Fibroblast of peridontal ligament (primary cell): ENCODE data around the gene KRTAP16-1.
"Not testable (repeated sequence)": the region's sequence is repeated elsewhere in the genome, so short reads cannot be mapped to it uniquely, and the experiment has no call there.

Experiments
- DNase-seq: peaks from one replicate; pipeline ENCODE4 v3.0.0-alpha.2; 2010; ENCODE audit errors: extremely low read depth

KRTAP16-1 gene, protein sequence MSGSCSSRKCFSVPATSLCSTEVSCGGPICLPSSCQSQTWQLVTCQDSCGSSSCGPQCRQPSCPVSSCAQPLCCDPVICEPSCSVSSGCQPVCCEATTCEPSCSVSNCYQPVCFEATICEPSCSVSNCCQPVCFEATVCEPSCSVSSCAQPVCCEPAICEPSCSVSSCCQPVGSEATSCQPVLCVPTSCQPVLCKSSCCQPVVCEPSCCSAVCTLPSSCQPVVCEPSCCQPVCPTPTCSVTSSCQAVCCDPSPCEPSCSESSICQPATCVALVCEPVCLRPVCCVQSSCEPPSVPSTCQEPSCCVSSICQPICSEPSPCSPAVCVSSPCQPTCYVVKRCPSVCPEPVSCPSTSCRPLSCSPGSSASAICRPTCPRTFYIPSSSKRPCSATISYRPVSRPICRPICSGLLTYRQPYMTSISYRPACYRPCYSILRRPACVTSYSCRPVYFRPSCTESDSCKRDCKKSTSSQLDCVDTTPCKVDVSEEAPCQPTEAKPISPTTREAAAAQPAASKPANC

DNA sequence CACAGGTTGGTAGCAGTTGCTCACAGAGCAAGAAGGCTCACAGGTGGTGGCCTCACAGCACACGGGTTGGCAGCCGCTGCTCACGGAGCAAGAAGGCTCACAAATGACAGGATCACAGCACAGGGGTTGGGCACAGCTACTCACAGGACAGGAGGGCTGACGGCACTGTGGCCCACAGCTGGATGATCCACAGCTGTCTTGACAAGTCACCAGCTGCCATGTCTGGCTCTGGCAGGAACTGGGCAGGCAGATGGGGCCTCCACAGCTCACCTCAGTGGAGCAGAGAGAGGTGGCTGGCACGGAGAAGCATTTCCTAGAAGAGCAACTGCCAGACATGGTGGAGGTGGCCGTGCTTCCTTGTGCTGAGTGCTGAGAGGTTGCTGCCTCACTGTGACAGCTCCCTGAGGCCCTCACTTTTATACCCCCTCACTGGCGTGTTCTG is at the start of gene KRTAP16-1:
TSS of gene KRTAP16-1 (minus strand) at position 392 of the 442 bp plus-strand sequence. CDS start at position 336, 56 bp downstream.
- DNase-seq = no peak

DNA sequence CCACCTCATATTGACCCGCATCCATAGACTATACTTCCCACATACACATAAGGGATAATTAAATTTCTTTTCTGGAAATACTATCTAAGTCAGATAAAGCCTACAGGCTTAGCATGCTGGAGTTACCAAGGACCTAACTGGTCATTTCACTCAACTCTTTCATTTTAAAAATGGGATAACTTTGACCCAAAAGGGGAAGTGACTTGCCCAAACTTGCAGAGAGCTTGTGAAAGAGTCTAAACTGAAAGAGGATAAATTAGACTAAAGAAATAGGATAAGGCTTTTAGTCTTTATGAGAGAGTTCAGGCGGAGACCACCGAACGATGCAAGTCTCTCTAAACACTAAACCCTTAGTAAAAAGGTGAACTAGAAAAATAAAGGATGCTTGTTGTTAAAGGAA is 45.4 kb upstream of the KRTAP16-1 start:
- DNase-seq = no peak

DNA sequence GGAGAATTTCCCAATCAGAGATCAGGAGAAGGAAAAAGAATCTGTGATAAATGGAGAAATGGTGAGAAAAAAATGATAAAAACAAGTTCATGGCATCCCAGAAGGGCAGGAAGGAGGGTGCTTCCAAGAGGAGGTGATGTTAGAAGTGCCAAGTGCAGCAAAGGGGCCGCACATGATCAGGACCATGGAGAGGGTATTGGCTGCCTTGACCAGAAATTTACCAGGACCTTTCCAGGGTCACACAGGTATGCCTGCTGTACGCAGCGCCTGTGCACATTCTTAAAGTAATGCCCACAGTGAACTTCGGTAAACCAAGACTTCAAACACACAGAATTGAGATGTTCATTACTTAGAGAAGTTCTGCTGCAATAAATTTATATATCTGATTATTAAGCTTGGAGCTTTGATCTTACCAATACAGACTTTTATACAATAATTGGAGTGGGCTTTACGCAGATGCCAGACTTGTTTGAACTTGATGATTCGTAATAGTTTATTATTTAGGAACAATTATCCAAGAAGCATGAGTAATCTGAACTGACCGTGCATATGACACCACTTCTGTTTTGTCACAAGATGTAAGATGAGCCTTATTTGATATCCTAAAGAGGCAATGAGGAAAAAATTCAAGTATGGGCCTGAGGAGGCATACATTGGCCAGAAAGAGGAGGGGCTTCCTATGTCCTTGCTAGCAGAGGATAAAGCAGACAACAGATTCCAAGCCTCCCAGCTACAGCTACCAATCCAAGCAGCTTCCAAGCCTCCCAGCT is 43.7 kb upstream of the KRTAP16-1 start:
- no peak for DNase-seq

DNA sequence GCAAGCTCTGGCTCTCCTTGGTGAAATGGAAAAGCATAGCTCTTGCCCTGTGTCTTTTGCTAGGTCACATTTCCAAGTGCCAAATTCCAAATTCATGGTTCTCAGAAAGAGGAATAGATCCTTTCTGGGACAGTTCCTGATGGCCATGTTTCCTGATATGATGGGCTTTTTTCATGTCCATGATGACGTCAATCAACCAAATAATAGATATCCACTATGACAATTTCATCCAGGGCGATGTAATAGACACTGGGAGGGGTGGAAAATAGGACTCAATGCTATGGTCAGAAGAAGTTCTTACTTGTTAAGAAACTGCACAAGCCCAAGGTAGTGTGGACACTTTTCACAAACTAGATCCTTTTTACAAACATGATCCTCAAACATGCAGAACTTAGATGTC is 42.1 kb upstream of the KRTAP16-1 start:
- DNase-seq = no peak

DNA sequence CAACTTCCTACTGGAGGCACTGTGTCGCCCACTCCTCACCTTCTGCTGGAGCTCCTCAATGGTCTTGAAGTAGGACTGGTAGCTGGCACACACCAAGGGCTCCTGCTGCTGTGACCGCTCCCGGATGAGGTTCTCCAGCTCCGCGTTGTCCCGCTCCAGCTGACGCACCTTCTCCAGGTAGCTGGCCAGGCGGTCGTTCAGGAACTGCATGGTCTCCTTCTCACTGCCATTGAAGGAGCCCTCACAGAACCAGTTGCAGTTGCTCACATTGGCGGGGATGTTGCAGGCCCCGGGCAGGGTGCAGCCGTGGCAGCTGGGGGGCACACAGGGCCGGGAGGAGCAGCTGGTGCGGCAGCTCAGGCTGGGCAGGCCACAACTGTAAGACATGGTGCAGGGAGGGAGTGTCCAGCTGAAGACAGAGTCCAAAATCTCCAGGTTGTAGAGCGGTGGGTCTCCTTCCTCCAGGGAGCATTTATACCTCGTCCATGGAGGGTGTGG is 41.3 kb upstream of the KRTAP16-1 start, which contains the start of gene KRT33A:
TSS of gene KRT33A (minus strand) at position 448 of the 498 bp plus-strand sequence. CDS start at position 387, 61 bp downstream.
- not testable (repeated sequence) for DNase-seq

DNA sequence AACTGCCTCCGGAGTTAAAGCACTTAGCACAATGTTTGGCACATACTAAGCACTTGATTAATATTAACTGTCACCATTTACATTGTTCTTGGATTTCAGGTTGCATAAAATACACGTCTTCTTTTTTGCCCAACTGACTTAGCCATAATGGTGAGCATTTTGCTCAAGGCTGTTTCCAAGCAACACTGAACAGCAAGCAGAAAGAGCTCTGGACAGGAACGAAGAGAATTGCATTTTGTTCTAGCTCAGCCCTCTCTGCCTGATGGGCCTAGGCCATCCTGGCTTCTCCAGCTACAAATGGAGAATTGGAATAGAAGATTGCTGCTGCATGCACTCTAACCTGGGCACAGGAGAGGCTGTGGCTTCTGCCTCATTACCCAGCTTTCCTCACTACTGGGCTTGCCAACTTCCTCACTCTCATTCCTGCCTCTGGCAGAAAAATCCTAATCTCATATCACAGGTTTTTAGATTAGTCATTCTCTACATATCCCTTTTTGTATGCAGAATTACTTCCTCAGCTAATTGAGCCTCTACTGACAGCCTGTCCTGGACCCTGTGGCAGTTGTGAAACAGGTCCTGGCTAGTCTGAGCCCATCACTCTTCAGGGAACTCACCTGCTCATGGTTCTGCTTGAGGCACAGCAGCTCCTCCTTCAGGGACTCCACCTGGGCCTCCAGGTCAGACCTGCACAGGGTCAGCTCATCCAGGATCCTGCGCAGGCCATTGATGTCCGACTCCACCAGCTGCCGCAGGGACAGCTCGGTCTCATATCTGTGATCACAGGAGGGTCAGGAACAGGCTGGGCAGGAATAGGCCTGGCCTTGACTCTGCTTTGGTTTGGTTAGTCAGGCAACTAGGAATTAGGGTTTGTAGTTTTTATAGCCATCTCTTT is 39.0 kb upstream of the KRTAP16-1 start:
- no peak for DNase-seq

DNA sequence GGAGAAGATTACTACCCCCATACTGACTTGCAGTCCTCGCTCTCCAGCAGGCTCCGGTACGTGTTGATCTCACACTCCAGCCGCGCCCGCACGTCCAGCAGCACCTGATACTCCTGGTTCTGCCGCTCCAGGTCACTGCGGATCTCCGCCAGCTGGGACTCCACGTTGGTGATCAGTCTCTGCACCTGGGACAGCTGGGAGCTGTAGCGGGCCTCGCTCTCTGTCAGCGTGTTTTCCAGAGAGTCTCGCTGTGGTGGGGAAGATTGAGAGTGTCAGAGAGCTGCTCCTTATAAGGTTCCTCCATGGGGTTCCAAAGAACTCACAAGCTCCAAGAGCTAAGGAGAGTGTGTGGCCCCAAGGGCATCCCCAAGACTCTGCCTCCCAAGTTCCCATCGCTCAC is 37.3 kb upstream of the KRTAP16-1 start:
- DNase-seq = not testable (repeated sequence)

DNA sequence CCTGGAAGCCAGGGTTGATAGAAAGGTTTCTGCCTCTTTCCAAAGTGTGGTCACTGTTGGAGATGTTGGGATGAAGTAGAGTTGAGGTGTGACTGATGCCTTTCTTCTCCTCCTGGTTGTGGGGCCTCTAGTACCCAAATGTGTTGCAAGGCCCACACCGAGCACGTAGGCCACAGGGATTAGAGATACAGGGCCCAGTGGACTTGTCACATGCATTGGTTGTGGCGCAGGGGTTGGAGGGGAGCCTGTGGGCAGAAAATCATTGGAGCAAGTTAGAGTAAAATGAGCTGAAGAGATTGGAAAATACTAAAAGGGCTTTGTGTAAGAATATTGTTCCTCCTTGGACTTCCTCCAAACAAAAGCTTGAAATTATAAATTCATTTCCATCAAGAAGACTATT is 36.9 kb upstream of the KRTAP16-1 start:
- no peak for DNase-seq

DNA sequence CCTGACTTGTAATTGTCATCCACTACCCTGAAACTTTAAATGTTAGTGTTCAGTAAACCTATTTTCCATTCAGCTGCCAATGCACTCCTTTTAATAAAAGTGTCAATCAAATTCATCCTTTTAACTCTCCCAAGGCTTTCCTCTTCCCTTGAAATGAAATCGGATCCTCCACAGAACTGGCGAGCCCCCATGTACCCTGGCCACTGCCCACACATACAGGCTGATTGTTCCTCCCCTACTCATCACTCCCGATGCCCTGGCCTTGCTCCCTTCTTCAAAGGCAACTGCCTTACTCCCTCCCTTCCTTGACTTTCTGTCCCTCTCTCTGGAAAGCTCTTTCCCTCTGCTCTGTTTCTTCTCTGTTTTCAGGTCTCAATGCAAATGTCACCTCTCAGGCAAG is 33.9 kb upstream of the KRTAP16-1 start:
- no peak for DNase-seq

DNA sequence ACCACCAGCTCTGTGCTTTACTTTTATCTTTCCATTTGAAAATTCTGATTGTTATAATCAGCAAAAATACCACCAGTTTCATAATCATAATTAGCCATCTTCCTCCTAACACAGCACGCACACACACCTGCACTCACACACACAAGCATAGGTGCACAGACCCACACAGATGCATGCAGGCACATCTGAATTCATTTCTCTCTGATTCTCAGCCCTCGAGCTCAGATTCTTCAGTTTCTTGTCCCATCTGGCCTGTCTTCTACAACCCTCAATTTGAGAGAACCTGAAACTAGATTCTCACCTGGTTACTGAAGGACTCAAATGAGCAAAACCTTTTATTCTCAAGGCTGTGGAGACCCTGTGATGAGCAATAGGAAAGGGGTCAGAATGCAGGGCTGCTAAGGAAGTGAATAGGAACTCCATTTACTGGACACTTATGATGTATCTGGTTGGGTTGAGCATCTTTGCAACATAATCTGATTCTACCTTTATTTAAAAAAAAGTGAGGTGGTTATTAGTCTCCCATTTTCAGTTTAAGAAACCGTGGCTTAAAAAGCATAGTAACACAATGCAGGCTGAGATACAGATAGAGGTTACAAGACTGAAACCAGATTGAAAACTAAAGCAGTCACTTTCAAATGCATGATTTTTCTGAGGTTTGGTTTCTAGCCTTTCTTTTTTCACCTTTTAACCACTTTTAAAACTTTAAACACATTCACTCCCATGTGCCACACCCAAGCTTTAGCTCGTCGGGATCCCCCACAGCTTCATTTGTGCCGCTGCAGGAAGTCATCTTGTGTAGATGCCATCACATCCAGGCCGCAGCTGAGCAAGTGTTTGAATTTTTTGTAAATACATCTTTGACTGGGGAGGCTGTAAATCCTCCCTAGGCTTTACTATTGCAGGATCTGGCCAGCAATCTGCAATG is 32.1 kb upstream of the KRTAP16-1 start:
- no peak for DNase-seq

DNA sequence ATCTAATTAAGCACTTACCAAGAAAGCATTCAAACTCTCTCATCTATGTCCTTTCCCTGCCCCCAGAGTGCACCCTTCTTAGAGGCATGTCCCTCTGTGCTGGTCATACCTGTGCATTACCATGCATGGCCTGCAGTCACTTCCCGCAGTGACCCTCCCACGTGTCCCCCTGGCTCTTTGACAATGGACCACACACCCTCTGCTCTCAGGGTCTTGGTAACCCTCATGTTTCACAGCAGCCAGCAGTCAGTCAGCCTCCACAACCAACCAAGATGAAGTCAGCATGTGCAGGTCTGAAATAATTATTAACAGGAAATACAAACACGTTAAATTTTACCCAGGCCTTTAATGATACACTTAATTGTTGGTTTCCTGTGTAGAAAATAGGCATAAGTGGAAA is 31.4 kb upstream of the KRTAP16-1 start:
- DNase-seq = no peak

DNA sequence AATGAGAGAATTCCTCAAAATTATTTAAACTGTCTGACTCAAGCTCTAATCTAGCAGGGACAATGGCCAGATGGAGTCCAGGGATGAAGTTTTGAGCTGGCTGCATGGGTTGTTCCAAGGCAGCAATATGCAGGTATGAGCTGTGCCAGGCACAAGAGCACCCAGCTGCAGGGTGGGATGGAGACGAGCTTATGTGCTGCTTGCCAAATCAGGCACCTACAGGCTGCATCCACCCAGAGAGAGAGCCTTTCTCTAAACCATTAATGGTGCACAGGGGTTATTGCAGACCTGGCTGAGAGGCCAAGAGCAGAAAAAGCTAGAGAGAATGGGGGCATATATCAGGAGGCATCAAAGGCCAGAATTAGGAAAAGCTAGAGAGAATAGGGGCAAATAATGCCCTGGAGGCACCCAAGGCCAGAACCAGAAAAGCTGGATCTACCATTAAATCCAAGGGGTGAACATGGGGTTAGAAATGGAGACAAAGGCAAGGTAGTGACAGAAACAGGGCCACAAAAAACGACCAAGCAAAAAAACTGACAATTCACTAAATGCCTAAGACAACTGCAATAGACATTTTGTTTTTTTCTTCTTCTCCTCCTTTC is 30.6 kb upstream of the KRTAP16-1 start:
- DNase-seq = no peak

DNA sequence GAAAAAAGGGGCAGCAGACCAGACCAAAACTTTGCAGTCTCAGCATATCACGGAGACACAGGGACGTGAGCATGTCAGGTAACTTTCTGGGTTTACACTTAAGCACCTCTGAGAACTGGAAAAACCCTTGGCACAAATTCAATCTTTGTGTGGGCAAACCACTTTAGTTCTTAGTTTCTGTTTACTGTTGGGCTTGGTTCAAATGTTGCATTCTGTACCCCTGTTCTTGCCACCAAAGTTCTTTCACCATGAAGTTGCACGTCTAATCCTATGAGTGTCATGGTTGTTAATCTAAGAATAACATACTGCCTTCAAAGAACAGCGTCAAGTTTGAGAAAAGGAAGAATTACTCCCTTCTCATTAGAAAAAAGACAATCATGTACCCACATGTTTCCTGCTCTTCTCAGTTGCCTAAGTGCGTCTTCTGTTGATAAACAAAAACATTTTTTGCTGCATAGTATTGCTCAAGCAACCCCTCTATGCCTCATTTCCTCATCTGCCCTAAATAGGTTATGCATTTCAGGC is 29.9 kb upstream of the KRTAP16-1 start:
- peak; percentile 34 for DNase-seq

DNA sequence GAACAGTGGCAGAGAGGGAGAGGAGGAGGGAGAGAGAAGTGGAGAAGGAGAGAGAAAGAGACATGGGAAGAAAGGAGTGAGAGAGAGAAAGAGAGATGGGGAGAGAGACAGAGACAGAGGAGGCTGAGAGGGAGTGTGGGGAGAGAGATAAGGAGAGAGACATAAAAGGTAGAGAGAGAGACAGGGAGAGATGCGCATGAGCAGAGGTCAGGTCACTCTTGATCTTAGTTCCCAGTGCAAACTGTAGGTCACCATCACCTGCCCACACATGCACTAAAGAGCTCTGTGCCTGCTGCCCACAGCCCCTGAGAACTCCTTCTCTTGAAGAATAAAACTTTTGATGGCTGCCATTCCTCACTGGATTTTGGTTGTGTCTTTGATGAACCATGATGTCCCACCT is 26.6 kb upstream of the KRTAP16-1 start:
- DNase-seq = no peak

DNA sequence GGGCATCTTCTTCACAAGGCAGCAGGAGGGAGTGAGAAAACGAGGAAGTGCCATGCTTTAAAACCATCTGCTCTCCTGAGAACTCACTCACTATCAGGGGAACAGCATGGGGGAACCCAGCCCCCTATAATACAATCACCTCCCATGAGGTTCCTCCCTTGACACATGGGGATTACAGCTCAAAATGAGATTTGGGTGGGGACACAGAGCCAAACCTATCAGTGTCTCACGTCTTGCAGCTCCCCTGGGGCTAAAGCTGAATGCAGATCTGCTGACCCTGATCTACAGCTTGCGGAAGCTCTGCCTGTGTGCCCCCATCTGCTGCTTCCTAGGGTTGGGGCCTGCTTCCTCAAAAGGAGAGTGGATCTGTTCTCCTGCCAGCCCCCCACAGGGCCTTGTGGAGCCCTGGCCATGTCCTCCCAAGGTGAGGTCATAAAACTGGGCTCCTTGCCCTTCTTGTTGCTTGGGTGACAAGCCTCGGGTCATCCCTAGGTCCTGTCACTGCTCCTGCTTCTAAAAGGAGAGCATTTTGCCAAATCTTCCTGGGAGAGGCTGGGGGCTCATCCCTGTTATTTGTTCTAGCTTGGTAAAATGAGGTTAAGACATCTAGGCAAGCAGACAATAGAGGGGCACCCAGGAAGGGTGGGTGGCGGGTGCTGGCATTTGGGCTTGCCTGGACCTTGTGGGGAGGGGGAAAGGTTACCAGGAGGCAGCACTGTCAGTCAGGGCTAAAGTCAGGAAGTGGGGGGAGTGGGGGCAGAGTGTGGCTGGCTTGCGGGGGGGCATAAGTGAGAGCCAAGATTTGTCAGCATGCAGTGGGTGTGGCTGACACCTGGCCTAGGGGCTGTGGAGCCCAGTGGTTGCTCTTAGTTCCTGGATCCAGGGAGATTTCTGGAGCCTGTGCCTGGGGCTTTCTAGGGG is 25.5 kb upstream of the KRTAP16-1 start:
- no peak for DNase-seq

DNA sequence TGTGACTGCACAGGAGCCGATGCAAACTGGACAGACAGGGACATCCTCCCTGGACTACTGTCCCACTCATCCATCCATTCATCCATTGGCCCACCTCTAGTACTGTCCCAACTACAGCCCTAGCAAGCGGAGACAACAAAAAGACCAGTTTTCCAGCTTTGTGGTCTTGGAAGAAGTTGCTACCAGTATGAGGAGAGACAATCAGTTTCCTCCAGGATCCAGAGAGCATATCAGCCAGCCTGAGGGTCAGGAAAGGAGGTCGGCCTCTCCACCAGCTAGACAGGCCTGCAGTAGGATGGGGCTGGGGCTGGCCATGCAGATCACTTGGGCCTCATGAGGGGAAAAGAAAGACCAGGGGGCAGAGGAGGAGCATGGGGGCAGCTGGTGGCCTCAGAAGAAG is 24.7 kb upstream of the KRTAP16-1 start:
- no peak for DNase-seq

DNA sequence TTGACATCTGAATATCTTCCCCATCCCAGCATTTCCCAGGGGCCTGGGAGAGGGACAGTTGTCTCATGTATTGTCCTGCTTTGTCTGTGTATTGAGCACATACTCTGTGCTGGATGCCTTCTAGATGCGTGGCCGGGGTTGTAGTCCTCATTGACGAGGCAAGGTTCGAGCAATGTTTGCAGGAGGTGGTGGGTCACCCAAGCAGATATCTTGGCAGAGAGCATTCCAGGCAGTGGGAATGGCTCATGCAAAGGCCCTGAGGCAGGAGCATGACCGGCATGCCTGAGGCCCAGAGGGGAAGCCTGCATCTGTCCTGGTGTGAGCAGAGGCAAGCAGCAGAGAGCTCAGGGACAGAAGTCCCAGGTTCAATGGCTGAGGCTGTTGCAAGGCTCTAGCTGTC is 24.0 kb upstream of the KRTAP16-1 start:
- no peak for DNase-seq

DNA sequence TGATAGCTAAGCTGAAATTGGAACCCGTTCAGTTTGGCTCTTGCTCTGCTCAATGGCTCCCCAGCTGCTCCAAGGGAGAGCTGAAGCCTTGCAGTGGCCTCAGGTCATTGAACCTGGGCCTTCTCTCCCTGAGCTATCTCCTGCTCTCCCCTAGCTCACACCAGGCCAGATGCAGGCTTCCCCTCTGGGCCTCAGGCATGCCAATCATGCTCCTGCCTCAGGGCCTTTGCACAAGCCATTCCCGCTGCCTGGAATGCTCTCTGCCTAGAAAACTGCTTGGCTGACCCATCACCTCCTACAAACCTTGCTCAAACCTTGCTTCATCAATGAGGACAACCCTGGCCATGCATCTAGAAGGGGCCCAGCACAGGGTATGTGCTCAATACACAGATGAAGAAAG is 23.1 kb upstream of the KRTAP16-1 start:
- no peak for DNase-seq

DNA sequence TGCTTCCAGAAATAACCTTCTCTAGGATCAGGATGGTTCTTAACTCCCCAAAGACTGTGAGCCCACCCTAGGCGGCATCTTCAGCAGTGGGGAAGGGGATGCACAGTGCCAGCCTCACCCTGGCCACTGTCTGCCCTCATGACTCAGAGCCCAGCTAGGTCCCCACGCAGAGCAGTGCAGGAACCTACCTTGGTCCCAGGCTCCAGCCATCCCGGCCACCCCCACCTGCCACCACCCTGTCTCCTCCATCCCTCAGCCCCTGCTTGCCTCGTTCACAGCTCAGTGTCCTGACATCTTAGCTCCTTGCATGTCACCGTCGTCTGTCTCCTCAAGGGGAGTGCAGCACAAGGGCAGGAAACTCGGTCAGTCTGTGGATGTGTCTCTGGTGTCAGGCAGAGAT is 22.5 kb upstream of the KRTAP16-1 start:
- DNase-seq = no peak
